OCI-LY1 (cell line): ENCODE measurements around the gene CMTM2.

Source experiments
- H2AFZ ChIP-seq: fragments of 200-600 bp; sonication (generic), shearing (Covaris generic); 2 replicates; pipeline ENCODE4 v1.6.0; 2014; ENCODE audit warnings: antibody characterized with exemption, mild to moderate bottlenecking, low read length
- H3F3A ChIP-seq: fragments of 200-600 bp; sonication (generic), shearing (Covaris generic); 2 replicates; pipeline ENCODE4 v1.6.0; 2014; ENCODE audit warnings: mild to moderate bottlenecking, antibody characterized with exemption, low read length, moderate library complexity; ENCODE audit not compliant: insufficient read depth
- H3K27ac ChIP-seq: fragments of 200-600 bp; sonication (generic); 2 replicates; pipeline ENCODE4 v1.5.1; 2014; ENCODE audit warnings: low read length, mixed run types, mild to moderate bottlenecking, low read depth; ENCODE audit not compliant: poor library complexity, severe bottlenecking
- H3K27me3 ChIP-seq: fragments of 200-600 bp; sonication (generic); 2 replicates; pipeline ENCODE4 v1.6.0; 2014; ENCODE audit warnings: antibody characterized with exemption, mild to moderate bottlenecking, low read length, moderate library complexity; ENCODE audit not compliant: insufficient read depth
- H3K36me3 ChIP-seq: fragments of 200-600 bp; sonication (generic); 2 replicates; pipeline ENCODE4 v1.6.1; 2014; ENCODE audit warnings: mild to moderate bottlenecking, antibody characterized with exemption, low read length, moderate library complexity, mixed read lengths; ENCODE audit not compliant: insufficient read depth
- H3K4me1 ChIP-seq: fragments of 200-600 bp; sonication (generic); 2 replicates; pipeline ENCODE4 v1.5.1; 2014; ENCODE audit warnings: mild to moderate bottlenecking, low read length, moderate library complexity; ENCODE audit not compliant: insufficient read depth, severe bottlenecking
- H3K4me2 ChIP-seq: fragments of 200-600 bp; sonication (generic), shearing (Covaris generic); 2 replicates; pipeline ENCODE4 v1.6.1; 2014; ENCODE audit warnings: low read length
- H3K4me3 ChIP-seq: fragments of 200-600 bp; sonication (generic); 2 replicates; pipeline ENCODE4 v1.5.1; 2014; ENCODE audit warnings: low read length, low read depth, mild to moderate bottlenecking, mixed read lengths; ENCODE audit not compliant: poor library complexity, severe bottlenecking
- H3K79me2 ChIP-seq: fragments of 200-600 bp; shearing (Covaris generic); 2 replicates; pipeline ENCODE4 v1.6.1; 2016; ENCODE audit warnings: mixed run types, low read length, mixed read lengths; ENCODE audit not compliant: insufficient read depth
- H3K9ac ChIP-seq: fragments of 200-600 bp; sonication (generic), shearing (Covaris generic); 2 replicates; pipeline ENCODE4 v1.6.1; 2014; ENCODE audit warnings: mild to moderate bottlenecking, low read length, mixed read lengths
- H3K9me2 ChIP-seq: fragments of 200-600 bp; sonication (generic), shearing (Covaris generic); 2 replicates; pipeline ENCODE4 v1.6.1; 2014; ENCODE audit warnings: low read depth, mild to moderate bottlenecking, low read length, mixed read lengths
- H3K9me3 ChIP-seq: fragments of 200-600 bp; shearing (Covaris generic); 2 replicates; pipeline ENCODE4 v1.6.1; 2014; ENCODE audit warnings: low read length, mixed read lengths
- H4K20me1 ChIP-seq: fragments of 200-600 bp; sonication (generic), shearing (Covaris generic); 2 replicates; pipeline ENCODE4 v1.6.0; 2016; ENCODE audit warnings: mild to moderate bottlenecking, low read length; ENCODE audit not compliant: insufficient read depth
- CTCF ChIP-seq: fragments of 200-600 bp; sonication (generic), shearing (Covaris generic); IDR thresholded peaks from 2 replicates; pipeline ENCODE4 v1.5.1; 2017; ENCODE audit warnings: mild to moderate bottlenecking, antibody characterized with exemption, low read length, moderate library complexity, mixed read lengths
- EZH2 ChIP-seq: fragments of 200-600 bp; sonication (generic), shearing (Covaris generic); IDR thresholded peaks from 2 replicates; pipeline ENCODE4 v1.8.0; 2017; ENCODE audit warnings: borderline replicate concordance, mixed run types, mild to moderate bottlenecking, antibody characterized with exemption, low read length, moderate library complexity, mixed read lengths

The CMTM2 gene

GRCh38 chr16:66568355-66568754 is 10.9 kb upstream of the CMTM2 start:
- Histone ChIP-seq H3K27me3 (no peaks in the 10 kb centered on the region), H4K20me1 (no peaks in the 10 kb centered on the region), H2AFZ (no peak overlapping the region), H3K79me2 (no peaks in the 10 kb centered on the region), H3K4me2 (no peak overlapping the region), H3K4me1 (no peaks in the 10 kb centered on the region), H3K27ac (no peak overlapping the region), H3F3A (no peaks in the 10 kb centered on the region), H3K9me2 (no peaks in the 10 kb centered on the region), H3K9ac (no peak overlapping the region), H3K4me3 (no peak overlapping the region), H3K9me3 (no peaks in the 10 kb centered on the region), H3K36me3 (peaks cover 39% of the 10 kb centered on the region)
- no peak for TF ChIP-seq CTCF
- no peak for TF ChIP-seq EZH2

GRCh38 chr16:66569131-66569530 is 10.1 kb upstream of the CMTM2 start:
- H3K4me3 ChIP-seq, result no peak overlapping the region
- H3K27me3 ChIP-seq, result no peaks in the 10 kb centered on the region
- H3F3A ChIP-seq, result no peaks in the 10 kb centered on the region
- no peaks in the 10 kb centered on the region for H3K79me2 ChIP-seq
- H3K9me3 ChIP-seq, result no peaks in the 10 kb centered on the region
- no peak overlapping the region for H3K27ac ChIP-seq
- H3K9me2 ChIP-seq, result no peaks in the 10 kb centered on the region
- peaks cover 32% of the 10 kb centered on the region for H3K36me3 ChIP-seq
- no peak overlapping the region for H3K9ac ChIP-seq
- no peaks in the 10 kb centered on the region for H3K4me1 ChIP-seq
- H4K20me1 ChIP-seq, result no peaks in the 10 kb centered on the region
- no peak for TF ChIP-seq EZH2
- TF ChIP-seq CTCF, result no peak
- H3K4me2 ChIP-seq, result no peak overlapping the region
- H2AFZ ChIP-seq, result no peak overlapping the region

DNA sequence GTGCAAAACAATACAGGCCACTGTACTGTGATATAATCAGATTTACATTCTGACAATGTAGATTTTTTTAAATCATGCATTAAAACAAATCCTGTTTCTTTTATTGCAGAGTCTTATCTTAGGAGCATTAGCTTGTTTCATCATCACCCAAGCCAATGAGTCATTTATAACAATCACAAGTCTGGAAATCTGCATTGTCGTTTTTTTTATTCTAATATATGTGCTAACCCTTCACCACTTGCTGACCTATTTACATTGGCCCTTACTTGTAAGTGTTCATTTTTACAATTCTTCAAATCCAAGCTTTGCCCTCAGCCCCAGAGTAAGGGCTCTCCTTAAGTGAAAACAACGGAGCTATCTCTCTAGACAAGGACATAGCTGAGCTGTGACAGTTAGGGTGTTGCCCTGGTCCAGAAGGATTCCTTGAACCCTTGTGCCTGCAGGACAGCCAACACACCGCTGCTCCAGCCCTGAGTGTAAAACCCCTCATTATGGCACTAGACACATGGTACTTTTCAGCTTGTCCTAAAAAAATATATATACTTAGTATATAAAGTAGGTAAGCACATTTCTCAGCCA is 9.3 kb upstream of the CMTM2 start:
- H3K4me2 ChIP-seq, result no peak overlapping the region
- no peaks in the 10 kb centered on the region for H3K79me2 ChIP-seq
- H3K27me3 ChIP-seq, result no peaks in the 10 kb centered on the region
- H3K36me3 ChIP-seq, result peaks cover 28% of the 10 kb centered on the region
- H3K4me1 ChIP-seq, result no peaks in the 10 kb centered on the region
- H3K9me2 ChIP-seq, result no peaks in the 10 kb centered on the region
- H3K4me3 ChIP-seq, result no peak overlapping the region
- no peaks in the 10 kb centered on the region for H4K20me1 ChIP-seq
- no peak overlapping the region for H3K27ac ChIP-seq
- TF ChIP-seq EZH2, result no peak
- no peak for TF ChIP-seq CTCF
- H3K9me3 ChIP-seq, result no peaks in the 10 kb centered on the region
- no peaks in the 10 kb centered on the region for H3F3A ChIP-seq
- H2AFZ ChIP-seq, result no peak overlapping the region
- no peak overlapping the region for H3K9ac ChIP-seq
